ENCODE data around the gene YDJC. TPM values are rescaled to one million over a fixed set of nuclear protein-coding genes. Genes with fewer than 3 reads are reported as not detected.
A peak's percentile ranks its signal among the peaks of the same experiment; 100 is the strongest.

Gene YDJC
- total RNA-seq, 1 experiment from 2014 or later: 25.7 TPM

GRCh38 chr22:21651521-21652009, 21.7 kb upstream of the YDJC start:
- DNase-seq: no peak
- no peaks in the 10 kb centered on the region for H3K9me2 ChIP-seq (ENCODE audit: insufficient read depth)
- peak overlapping the region; percentile 56 for H3K4me3 ChIP-seq
- CTCF ChIA-PET: no interaction called here
- no peaks in the 10 kb centered on the region for H3K9me3 ChIP-seq (ENCODE audit: insufficient read depth, low read depth)
- H3K4me1 ChIP-seq (replicated peaks; ENCODE audit: insufficient read depth): 0 out of 2 replicates have a peak, but pooled peaks cover 5% of the 10 kb centered on the region
- BruUV-seq (replicated peaks): no TSS peak
- H3K27ac ChIP-seq: no peak overlapping the region
- no peaks in the 10 kb centered on the region for H3K27me3 ChIP-seq (ENCODE audit: insufficient read depth, low read depth)
- intact Hi-C loops (cut with micrococcal nuclease; ENCODE audit: unreplicated experiment): no loop called here
- H3K79me2 ChIP-seq (ENCODE audit: low read depth): no peaks in the 10 kb centered on the region
- H3K36me3 ChIP-seq (ENCODE audit: low read depth): no peaks in the 10 kb centered on the region
- TF ChIP-seq EZH2 (IDR thresholded peaks at IDR 0.05; ENCODE audit: low read depth) (no peak), CTCF (conservative IDR thresholded peaks at IDR 0.05) (no peak)
- H4K20me1 ChIP-seq (ENCODE audit: insufficient read depth): no peaks in the 10 kb centered on the region; the same call in 1 of the 2 replicates
- H3F3A ChIP-seq (ENCODE audit: insufficient read depth, low read depth): peaks cover 6% of the 10 kb centered on the region; the same call in 1 of the 2 replicates
- POLR2A ChIA-PET (ENCODE audit: unreplicated experiment): no interaction called here
- peak overlapping the region; percentile 92 for H3K4me2 ChIP-seq
- peak overlapping the region; percentile 87; the same call in 1 of the 2 replicates for H2AFZ ChIP-seq

- no peaks in the 10 kb centered on the region for H3K27me3 ChIP-seq (ENCODE audit: insufficient read depth, low read depth)
- no TSS peak for BruUV-seq (replicated peaks)
- POLR2A ChIA-PET (ENCODE audit: unreplicated experiment): no interaction called here
- no peaks in the 10 kb centered on the region for H3K9me3 ChIP-seq (ENCODE audit: insufficient read depth, low read depth)
- TF ChIP-seq CTCF (conservative IDR thresholded peaks at IDR 0.05): no peak
- no peak for TF ChIP-seq EZH2 (IDR thresholded peaks at IDR 0.05; ENCODE audit: low read depth)
- peaks cover under 1% of the 10 kb centered on the region; the same call in 1 of the 2 replicates for H3F3A ChIP-seq (ENCODE audit: insufficient read depth, low read depth)
- no peaks in the 10 kb centered on the region; the same call in 1 of the 2 replicates for H4K20me1 ChIP-seq (ENCODE audit: insufficient read depth)
- no peak overlapping the region for H3K27ac ChIP-seq
- no peaks in the 10 kb centered on the region for H3K79me2 ChIP-seq (ENCODE audit: low read depth)
- H3K9me2 ChIP-seq (ENCODE audit: insufficient read depth): no peaks in the 10 kb centered on the region
- CTCF ChIA-PET: no interaction called here
- H3K4me1 ChIP-seq (replicated peaks; ENCODE audit: insufficient read depth): 0 out of 2 replicates have a peak, but pooled peaks cover 4% of the 10 kb centered on the region
- H3K36me3 ChIP-seq (ENCODE audit: low read depth): no peaks in the 10 kb centered on the region
- H2AFZ ChIP-seq: no peak overlapping the region
- H3K4me2 ChIP-seq: peak overlapping the region; percentile 92
- H3K4me3 ChIP-seq: no peak overlapping the region; the same call in 1 of the 2 replicates
- DNase-seq: no peak
- intact Hi-C loops (cut with micrococcal nuclease; ENCODE audit: unreplicated experiment): no loop called here
Measured at GRCh38 chr22:21650823-21651520, 21.1 kb upstream of the YDJC start.

GRCh38 chr22:21650280-21650679, 20.5 kb upstream of the YDJC start:
- DNase-seq: no peak
- H3K9me3 ChIP-seq (ENCODE audit: insufficient read depth, low read depth): no peaks in the 10 kb centered on the region
- no peaks in the 10 kb centered on the region; the same call in 1 of the 2 replicates for H3F3A ChIP-seq (ENCODE audit: insufficient read depth, low read depth)
- H3K36me3 ChIP-seq (ENCODE audit: low read depth): no peaks in the 10 kb centered on the region
- no peaks in the 10 kb centered on the region; the same call in 1 of the 2 replicates for H4K20me1 ChIP-seq (ENCODE audit: insufficient read depth)
- no peaks in the 10 kb centered on the region for H3K79me2 ChIP-seq (ENCODE audit: low read depth)
- H3K27ac ChIP-seq: no peak overlapping the region
- H3K4me3 ChIP-seq: no peak overlapping the region
- no TSS peak for BruUV-seq (replicated peaks)
- intact Hi-C loops (cut with micrococcal nuclease; ENCODE audit: unreplicated experiment): no loop called here
- no peak overlapping the region for H2AFZ ChIP-seq
- H3K4me1 ChIP-seq (replicated peaks; ENCODE audit: insufficient read depth): 0 out of 2 replicates have a peak, but pooled peaks cover 4% of the 10 kb centered on the region
- no peak overlapping the region for H3K4me2 ChIP-seq
- no peak for TF ChIP-seq CTCF (conservative IDR thresholded peaks at IDR 0.05)
- no peak for TF ChIP-seq EZH2 (IDR thresholded peaks at IDR 0.05; ENCODE audit: low read depth)
- POLR2A ChIA-PET (ENCODE audit: unreplicated experiment): no interaction called here
- H3K9me2 ChIP-seq (ENCODE audit: insufficient read depth): no peaks in the 10 kb centered on the region
- H3K27me3 ChIP-seq (ENCODE audit: insufficient read depth, low read depth): no peaks in the 10 kb centered on the region
- CTCF ChIA-PET: no interaction called here
